ENCODE measurements around the gene CCDC188. TPM values are rescaled to one million over a fixed set of nuclear protein-coding genes. Genes with fewer than 3 reads are reported as not detected.

Gene CCDC188
- polyA plus RNA-seq, 1 donor: 1.8 TPM

DNA sequence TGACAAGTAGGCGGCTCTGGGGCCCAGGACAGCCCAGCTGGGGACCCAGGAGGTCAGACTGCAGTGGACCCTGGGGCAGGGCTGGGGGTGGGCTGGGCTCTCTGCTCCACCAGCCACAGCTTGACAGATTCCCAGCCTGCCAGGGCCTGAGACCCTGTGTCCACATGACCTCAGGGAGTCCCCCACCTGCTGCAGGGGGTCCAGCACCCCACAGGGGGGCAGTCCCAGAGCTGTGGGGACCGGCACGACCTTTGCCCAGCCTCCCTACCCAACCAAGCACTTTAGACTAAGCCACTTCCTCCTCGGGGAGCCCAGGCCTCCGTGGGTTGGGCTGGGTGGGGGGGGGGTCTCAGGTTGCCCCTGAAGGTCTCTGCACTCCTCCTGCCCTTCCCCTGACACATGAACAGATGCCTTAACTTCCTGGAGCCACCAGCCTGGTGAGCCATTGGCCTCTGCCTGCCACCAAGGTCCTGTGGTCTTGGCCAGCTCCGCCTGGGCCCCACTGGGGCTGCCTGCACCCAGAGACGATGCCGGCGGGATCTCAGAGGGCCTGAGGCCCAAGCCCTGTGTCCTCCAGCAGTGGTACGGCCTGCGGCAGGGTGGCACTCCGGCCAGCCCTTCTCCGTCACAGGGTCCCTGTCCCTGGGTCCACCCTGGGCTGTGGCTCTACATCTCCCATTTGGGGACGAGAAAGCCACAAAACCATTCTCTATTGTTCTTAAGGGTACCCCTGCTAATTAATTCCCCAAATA lies 3.4 kb downstream of the CCDC188 start:
- DNase-seq: no peak

DNA sequence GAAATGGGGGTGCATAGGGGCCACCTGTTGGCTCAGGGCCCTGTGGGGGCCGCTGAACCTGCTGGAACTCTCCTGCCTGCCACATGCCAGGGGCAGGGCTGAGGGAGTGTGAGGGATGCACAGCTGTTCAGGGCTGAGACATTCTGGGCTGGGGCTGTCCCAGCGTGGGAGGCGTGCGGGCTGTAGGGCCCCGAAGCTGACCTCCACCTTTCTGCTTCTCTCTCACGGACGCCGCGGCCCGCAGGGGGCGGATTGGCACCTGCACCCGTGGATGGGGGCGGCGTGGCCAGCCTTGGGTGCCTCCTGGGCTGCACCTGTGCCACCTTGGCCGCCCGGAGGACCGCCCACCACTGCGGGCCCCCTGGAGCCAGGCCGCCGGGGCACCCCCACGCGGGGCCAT lies 4.1 kb downstream of the CCDC188 start:
- DNase-seq: no peak

DNA sequence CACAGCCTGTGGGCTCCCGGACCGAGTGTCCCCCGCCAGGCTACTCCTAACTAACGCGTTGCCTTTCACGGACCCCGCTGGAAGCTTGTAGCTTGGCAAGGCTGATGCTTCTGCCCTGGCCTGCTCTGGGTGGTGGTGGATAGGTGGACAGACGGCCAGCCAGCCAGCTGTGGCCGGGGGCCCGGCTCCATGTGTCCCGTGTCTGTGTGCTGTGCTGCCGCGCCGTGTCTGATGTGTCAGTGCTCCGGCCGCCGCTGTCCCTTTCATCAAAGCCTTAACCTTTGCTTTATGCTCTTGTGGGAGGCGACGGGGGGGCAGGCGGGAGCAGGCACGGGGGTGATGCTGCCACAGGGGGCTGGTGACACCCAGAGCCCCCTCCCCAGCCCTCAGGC lies 5.0 kb downstream of the CCDC188 start:
- no peak for DNase-seq

DNA sequence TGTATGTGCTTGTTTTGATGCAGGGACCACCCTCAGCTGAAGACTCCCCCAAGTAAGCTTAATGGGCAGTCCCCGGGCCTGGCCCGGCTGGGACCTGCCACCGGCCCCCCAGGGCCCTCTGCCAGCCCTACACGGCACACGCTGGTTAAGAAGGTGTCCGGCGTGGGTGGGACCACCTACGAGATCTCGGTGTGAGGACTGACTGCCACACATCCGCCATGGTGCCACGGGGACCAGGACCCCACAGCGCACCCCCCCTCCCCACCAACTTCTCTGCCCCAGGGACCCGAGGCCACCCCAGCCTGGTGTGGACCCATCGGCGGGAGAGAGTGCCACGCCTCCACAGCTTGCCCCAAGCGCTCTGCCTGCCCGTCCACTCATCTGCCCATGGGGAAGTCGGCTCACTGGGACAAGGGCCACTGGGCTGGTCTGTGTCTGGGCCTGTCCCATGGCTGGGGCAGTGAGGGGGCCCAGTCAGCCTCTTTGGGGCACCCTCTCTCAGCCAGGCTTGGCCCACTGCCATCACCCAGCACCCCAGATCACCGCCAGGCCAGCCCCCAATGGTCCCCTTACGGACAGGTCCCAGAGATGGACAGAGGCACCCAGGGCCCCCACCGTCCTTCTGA lies 5.5 kb downstream of the CCDC188 start:
- no peak for DNase-seq

DNA sequence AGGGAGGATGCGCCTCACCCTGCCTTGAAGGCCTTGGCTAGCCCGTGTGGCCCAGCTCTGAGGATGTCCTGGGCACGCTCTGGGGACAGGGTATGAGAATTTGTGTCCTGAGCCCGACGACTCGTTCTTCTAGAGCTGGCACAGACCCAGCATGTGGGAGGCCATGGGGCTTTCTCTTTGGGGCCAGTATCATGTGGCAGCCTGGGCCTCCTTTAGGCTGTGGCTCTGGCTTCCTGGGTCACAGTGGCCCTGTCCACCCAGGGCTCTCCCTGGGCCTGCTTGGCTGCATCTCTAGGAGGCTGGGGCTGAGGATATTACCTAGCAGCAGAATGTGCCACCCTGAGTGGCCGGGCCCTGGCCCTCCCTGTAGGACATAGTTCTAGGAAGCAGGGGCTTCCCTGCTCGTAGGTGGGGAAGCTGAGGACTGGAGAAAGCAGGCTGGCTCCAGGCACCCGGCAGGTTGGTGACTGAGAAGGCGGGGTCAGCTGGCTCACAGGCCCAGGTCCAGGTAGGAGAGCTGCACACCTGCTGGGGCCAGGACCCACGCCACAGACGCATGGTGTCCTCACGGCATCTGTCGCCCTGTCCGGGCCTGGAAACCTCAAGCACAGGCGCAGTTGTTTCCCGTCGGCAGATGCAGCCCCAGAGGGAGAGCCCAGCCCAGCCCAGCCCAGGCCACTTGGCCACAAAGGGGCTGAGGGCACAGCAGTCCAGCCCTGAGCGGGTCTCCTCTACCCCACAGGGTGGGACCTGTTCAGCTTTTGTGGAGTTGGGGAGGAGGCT lies 6.8 kb downstream of the CCDC188 start:
- no peak for DNase-seq

DNA sequence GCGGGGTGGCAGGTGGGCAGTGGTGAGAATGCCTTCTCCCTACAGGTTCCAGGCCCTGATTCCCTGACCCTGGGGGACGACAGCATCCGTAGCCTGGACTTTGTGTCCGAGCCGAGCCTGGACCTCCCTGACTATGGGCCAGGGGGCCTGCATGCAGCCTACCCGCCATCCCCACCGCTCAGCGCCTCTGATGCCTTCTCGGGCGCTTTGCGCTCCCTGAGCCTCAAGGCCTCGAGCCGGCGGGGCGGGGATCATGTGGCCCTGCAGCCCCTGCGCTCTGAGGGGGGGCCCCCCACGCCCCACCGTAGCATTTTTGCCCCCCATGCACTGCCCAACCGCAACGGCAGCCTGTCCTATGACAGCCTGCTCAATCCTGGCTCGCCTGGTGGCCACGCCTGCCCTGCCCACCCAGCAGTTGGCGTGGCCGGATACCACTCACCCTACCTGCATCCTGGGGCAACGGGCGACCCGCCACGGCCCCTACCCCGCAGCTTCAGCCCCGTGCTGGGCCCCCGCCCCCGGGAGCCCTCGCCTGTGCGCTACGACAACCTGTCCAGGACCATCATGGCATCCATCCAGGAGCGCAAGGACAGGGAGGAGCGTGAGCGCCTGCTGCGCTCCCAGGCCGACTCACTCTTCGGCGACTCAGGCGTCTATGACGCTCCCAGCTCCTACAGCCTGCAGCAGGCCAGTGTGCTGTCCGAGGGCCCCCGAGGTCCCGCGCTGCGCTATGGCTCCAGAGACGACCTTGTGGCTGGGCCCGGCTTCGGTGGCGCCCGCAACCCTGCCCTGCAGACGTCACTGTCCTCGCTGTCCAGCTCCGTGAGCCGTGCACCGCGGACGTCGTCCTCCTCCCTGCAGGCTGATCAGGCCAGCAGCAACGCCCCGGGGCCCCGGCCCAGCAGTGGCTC lies 7.9 kb downstream of the CCDC188 start:
- DNase-seq: no peak

DNA sequence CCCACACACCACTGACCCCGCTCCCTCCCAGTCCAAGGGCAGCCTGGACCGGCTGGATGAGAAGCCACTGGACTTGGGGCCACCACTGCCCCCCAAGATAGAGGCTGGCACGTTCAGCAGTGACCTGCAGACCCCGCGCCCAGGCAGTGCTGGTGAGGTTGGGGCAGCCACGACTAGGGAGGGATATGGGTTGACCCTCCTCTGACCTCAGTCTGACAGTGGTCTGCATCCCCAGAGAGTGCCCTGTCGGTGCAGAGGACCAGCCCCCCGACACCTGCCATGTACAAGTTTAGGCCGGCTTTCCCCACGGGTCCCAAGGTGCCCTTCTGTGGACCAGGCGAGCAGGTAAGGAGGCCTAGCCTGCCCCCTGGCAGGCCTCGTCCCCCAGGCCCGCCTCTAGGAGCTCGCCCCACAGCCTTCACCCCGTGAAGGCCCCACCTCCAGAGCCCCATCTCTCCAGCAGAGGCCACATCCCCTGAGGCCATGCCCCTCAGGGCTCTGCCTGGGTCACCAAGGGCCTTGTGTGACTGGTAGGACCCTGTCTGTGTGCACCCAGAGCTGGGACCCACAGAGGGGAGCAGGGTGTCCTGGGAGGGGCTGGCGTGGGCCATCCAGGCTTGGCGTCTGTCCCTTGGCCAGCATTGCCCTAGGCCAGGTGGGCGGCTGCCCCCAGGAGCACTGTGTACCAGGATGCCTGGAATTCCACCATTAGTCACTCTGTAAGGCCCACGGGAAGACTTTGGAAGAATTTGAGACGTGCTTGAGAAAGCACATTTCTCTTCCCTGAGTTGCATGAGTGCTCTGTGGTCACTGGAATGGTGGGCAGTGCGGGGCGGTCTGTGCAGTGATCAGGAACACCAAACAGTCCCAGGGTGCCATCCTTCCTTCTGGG lies 9.4 kb downstream of the CCDC188 start:
- no peak for DNase-seq

DNA sequence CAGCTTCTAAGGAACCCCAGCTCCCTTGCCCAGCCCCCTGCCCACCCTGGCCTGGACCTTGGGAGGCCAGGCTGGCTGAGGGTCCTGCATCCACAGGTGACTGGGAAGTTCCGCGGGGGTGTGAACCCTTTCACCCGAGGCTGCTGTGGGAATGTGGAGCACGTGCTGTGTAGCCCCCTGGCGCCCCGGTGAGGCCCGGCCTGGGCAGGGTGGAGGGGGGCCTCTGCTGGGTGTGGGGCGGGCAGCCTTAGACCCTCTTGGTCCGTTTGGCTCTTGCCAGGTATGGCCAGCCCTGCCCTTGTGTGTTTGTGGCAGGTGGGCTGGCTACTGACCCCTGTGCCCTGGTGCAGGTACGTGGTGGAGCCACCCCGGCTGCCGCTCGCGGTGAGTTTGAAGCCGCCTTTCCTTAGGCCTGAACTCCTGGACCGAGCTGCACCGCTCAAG lies 10.3 kb downstream of the CCDC188 start:
- DNase-seq: no peak

DNA sequence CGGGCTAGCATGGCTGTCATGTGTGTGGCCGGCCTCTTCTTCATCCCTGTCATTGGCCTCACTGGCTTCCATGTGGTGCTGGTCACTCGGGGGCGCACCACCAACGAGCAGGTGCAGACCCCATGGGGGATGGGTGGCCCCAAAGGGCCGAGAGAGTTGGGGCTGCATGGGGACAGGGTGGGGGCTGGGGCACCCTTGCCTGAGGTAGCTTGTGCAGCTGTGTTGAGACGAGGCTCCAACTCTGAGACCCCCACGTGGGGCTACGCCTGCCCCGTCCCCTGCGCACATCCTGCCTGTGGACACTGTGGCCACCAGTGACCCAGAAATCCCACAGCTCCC lies 10.8 kb downstream of the CCDC188 start:
- DNase-seq: no peak

DNA sequence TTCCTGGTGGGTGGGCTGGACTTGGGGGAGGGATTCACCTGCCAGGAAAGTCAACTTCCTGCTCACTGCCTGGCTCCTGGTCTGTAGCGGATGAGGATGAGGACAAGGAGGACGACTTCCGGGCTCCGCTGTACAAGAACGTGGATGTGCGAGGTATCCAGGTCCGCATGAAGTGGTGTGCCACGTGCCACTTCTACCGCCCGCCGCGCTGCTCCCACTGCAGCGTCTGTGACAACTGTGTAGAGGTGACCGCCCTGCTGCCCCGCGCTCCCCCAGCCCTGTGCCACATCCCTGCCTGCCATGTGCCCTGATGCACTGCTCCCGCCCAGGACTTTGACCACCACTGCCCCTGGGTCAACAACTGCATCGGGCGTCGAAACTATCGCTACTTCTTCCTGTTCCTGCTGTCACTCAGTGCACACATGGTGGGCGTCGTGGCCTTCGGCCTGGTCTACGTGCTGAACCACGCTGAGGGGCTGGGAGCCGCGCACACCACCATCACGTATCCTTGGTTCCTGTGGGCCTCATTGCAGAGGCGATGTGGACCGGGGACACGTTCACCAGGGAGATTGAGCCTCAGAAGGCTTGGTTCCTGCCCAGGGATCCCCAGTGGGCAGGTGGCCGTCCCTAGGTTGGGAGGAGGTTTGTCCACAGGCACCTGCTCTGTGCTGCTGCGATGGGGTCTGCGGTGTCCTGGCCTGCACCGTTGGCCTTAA lies 11.3 kb downstream of the CCDC188 start:
- no peak for DNase-seq

DNA sequence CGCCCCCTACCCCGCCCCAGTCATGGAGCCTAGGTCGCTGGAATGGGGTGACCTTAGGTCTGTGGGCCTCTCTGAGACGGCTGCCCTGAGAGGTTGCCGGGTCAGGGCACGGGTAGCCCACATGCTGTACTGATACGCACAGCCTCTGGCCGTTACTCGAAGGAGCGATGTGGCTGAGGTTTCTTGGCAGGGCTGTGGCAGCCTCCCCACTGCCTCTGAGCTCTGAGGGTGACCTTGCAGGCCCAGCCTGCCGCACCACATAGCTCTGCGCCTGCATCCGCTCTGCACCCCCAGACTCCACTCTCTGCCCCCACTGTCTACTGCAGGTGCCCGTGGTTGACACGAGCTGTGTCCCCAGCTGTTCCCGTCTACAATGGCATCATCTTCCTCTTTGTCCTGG lies 12.0 kb downstream of the CCDC188 start:
- no peak for DNase-seq

DNA sequence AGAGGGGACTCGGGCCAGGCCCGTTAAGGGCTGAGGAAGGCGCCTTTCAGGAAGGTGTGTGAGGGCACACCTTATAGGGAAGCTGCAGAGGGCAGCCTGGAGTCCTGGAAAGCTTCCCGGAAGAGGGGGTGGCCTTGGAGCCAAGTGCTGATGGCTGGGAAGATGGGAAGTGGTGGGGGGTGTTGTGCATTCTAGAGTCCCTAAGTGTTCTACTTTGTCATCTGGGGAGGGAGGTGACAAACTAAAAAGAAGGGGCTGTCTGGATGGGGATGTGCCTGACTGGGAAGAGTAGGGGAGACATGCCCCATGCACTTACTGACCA lies 12.5 kb downstream of the CCDC188 start:
- no peak for DNase-seq

DNA sequence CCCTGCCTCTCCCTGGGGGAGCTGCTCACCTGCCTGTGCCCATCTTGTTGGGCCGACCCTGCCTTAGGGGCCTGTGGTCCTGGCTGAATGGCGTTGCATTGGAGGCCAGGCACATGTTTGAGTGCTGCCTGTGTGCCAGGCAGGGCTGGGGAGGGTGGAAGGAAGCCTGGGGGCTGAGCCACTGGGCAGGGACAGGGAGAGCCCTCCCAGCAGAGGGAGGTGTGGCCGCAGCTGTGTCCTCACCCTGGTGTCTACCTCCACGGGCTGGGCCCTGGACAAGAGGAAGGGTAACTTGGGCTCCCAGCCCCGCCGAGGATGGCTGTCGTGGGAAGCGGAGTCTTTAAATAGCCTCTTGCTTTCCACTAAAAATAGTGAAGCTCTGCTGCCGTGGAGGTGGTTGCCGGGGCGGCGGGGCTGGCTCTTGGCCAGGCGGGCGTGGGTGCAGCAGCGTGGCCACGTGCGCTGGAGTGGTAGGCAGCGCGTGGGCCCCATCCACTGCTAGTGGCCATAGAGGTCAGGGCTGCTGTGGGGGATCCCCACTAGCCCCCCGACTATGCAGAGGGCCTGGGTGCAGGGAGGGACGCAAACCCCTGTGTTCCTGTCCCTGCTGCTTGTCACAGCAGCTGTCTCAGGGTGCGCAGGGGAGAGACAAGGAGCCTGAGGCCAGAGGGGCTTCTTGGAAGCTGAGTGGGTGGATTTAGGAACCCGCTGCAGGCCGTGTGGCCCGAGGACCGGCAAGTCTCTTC lies 13.0 kb downstream of the CCDC188 start:
- no peak for DNase-seq

DNA sequence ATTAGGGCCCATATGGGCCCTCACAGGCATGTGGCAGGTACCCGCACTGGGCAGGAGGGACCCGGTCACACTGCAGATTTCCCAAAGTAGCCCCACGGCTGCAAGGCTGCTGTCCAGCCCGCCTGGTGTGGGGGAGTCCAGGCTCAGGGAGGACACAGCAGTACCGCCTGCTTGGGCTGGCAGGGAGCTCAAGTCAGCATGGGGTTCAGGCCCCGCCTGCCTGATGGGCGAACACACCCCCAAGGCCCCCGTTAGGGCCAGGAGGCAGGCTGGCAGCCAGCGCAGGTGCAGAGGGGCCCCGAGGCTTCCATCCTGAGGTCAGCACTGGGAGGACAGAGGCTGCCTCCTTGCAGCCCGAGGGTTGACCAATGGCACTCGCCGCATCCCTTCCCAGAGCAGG lies 13.7 kb downstream of the CCDC188 start:
- no peak for DNase-seq

DNA sequence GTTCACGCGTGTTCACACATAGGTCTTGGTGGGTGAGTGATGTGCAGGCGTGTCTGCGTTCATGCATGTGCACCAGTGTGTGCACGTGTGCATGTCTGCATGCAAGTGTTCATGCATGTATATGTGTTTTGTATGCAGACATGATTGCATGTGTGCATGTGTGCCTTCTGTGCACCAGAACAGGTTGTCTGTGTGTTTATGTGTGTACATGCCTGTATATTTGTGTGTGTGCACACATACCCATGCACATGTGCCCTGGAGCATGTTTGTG lies 14.3 kb downstream of the CCDC188 start:
- no peak for DNase-seq

DNA sequence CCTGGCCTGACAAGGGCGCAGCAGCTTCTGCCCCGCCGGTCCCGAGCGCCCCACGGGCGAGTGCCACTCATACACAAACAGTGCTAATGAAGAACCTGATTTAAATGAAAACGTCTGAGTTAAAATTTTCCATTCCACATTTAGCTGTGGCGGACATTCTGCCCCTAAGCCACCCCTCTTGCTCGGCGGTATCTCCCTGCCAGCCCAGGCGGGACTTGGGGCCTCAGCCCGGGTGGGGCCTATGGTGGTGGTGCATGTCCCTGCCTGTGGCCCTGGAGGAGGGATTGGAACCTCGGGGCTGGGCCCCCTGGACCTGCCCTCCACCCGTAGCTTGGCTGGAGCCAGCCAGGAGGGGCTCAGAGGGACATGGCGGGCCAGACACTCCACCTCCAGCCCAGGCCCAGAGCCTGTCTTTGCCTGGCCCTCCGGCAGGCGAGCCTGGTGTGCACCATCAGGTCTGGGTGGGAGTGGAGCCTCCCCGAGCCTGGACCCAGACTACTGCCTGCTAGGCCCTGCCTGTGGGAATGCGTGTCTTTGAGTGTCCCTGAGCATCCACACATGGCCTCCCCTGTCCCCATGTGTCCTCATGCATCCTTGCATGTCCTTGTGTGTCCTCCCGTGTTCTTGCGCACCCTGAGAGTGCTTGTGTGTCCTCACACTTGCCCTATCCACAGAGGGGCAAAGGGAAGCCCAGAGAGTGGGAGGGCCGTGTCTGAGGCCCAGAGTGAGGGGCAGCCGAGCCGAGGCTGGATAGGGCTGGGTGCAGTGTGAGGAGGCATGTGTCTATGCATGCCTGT lies 14.9 kb downstream of the CCDC188 start:
- DNase-seq: no peak

DNA sequence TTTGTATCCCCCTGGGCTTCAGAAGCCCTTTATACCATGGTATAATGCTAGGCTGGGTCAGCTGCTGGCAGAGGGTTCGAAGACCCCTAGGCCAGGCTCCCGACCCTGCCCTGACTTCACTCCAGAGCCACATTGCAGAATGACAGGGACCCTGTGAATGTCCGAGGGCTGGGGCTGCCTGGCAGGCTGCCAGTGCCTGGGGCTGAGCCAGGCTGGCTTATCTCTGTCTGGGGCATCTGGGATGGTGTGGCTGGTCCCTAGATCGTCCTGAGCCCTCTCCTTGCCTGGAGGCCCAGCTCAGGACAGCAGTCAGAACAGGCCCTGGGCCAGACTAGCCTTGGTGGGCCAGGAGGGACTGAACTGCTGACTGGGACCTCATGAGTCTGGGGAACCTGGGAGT lies 15.6 kb downstream of the CCDC188 start:
- no peak for DNase-seq

DNA sequence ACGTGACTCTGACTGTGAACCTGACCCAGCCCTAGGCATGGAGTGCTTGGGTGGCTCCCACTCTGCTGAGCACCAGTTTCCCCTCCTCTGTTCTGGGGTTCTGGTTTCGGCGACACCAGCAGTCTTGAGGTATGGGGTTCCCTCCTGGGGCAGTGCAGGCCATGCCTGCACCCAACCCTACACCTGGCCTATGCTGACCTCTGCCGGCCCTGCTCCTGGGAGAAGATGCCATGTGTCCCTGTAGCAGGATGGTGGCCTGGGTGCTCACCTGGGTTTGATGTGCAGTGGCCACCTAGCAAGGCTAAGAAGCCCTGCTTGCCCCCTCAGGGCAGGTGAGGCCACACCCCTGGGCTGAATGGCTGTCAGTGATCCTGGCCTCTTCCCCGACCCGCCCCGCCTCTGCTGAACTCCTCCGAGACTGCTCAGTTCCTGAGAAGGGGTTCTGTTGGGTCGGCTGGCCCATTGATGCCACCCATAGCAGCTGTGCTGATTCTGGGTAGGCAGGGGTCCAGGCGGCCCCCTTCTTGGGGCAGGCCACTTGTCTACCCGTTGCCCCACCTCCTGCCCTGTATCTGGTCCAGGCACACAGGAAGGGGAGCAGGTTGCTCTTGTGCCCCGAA lies 16.8 kb downstream of the CCDC188 start:
- no peak for DNase-seq

DNA sequence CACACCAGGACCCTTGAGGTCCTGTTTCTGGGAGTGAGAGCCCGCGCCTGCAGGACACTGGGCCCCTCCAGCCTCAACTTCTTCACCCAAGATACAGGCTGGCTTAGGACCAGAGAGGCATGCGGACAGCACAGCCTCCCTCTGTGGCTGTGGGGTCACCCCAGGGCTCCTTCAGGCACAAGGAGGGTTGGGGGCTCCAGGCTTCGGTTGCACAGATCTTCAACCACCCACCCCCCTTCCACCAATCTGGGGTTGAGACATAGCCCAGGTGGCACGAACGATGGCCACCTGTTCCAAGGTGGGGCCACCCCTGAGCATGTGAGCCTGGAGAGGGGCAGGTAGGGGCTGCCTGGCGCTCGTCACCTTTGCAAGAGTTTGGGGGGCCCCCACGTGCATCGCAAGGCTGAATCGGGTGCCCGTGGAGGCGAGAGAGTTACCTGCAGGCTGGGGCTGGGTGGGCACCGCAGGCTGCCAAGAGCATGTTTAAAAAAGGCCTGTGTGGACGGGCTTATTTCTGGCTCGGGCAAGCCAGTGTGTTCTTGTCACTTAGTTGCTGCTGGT lies 18.1 kb downstream of the CCDC188 start:
- no peak for DNase-seq
